GM12865 (cell line): ENCODE measurements around the gene C6orf47.
"Not testable (repeated sequence)": the region's sequence is repeated elsewhere in the genome, so short reads cannot be mapped to it uniquely, and the experiment has no call there.

Experiments used
- DNase-seq: peaks from one replicate; pipeline ENCODE4 v3.0.0; 2010; ENCODE audit warnings: low read depth
- H3K4me3 ChIP-seq: 2 replicates; pipeline ENCODE4 v1.5.1; 2011; ENCODE audit warnings: mild to moderate bottlenecking, low read depth, low read length, control low read depth
- CTCF ChIP-seq: IDR thresholded peaks from 2 replicates; pipeline ENCODE4 v1.5.1; 2011; ENCODE audit warnings: low read length, control low read depth, low read depth, inconsistent platforms; ENCODE audit not compliant: insufficient read depth; ENCODE audit errors: missing control alignments

The C6orf47 gene

GRCh38 chr6:31660381-31661261, at the start of gene C6orf47:
C6orf47 (minus strand) TSS chr6:31660778; CDS start chr6:31659947, 831 bp downstream.
- TF ChIP-seq CTCF = no peak
- DNase-seq = peak; percentile 90
- H3K4me3 ChIP-seq = peak within 1 kb of the TSS; percentile 73

- DNase-seq, H3K4me3 ChIP-seq: not testable (repeated sequence)
Observed at GRCh38 chr6:31709157-31709556, 48.6 kb upstream of the C6orf47 start.

- DNase-seq = no peak
- TF ChIP-seq CTCF = no peak
- no peak overlapping the region for H3K4me3 ChIP-seq
Observed at GRCh38 chr6:31708224-31708623, 47.6 kb upstream of the C6orf47 start.

GRCh38 chr6:31707701-31708100, 47.1 kb upstream of the C6orf47 start:
- TF ChIP-seq CTCF = no peak
- no peak for DNase-seq
- no peak overlapping the region for H3K4me3 ChIP-seq

- DNase-seq = no peak
- no peak for TF ChIP-seq CTCF
- H3K4me3 ChIP-seq = no peak within 1 kb of the TSS
Observed at GRCh38 chr6:31706599-31706998, 46.0 kb upstream of the C6orf47 start, which contains the start of gene LY6G6F. LY6G6F (plus strand) TSS chr6:31706866; CDS start chr6:31706907, 41 bp downstream.

GRCh38 chr6:31705931-31706330, 45.4 kb upstream of the C6orf47 start:
- no peak for TF ChIP-seq CTCF
- DNase-seq = no peak

GRCh38 chr6:31702819-31703716, 42.5 kb upstream of the C6orf47 start, which contains the start of gene ABHD16A:
ABHD16A (minus strand) TSS chr6:31703324; CDS start chr6:31703281, 43 bp downstream.
- no peak for TF ChIP-seq CTCF
- H3K4me3 ChIP-seq = peak within 1 kb of the TSS; percentile 85
- DNase-seq = peak; percentile 99

More at GRCh38 chr6:31705931-31706330, 45.4 kb upstream of the C6orf47 start:
- H3K4me3 ChIP-seq = no peak overlapping the region
